ENCODE results near the gene SCIN. TPM values are rescaled to one million over a fixed set of nuclear protein-coding genes. Genes with fewer than 3 reads are reported as not detected.
A peak's percentile ranks its signal among the peaks of the same experiment; 100 is the strongest.

SCIN gene
- total and polyA plus RNA-seq, 12 donors = 0.06 to 5.5 (median 0.79) TPM

- Histone ChIP-seq H3K9me3 (replicated peaks in 1 of 3) (no peaks in the 10 kb centered on the region), H3K36me3 (replicated peaks in 1 of 2) (no peaks in the 10 kb centered on the region), H3K4me1 (replicated peaks in 1 of 2) (peaks cover 0 to 8% of the 10 kb centered on the region in 2 donors), H3K27ac (peak overlapping the region in 2 of 5 donors; percentile 59 to 76), H3K4me3 (no peak overlapping the region), H3K27me3 (no peaks in the 10 kb centered on the region)
- intact Hi-C loops (cut with DNase I) = no loop called here
- 40 to 47% (median 44%) methylated on average over 6 of the region's 6 CpGs for WGBS, 4 donors
- peak; percentile 48 to 83 (median 79) for DNase-seq
- TF ChIP-seq POLR2A (IDR thresholded peaks at IDR 0.05) (no peak), CTCF (IDR thresholded peaks at IDR 0.05) (no peak)
These were observed 77.1 kb downstream of the SCIN start for GRCh38 chr7:12647364-12648219.

GRCh38 chr7:12648704-12649261, 78.3 kb downstream of the SCIN start:
- peaks cover 0 to 8% of the 10 kb centered on the region in 2 donors for H3K4me1 ChIP-seq (replicated peaks in 1 of 2)
- H3K27me3 ChIP-seq = no peaks in the 10 kb centered on the region
- 78 to 94% (median 89%) methylated on average over 4 of the region's 4 CpGs for WGBS, 4 donors
- H3K4me3 ChIP-seq = no peak overlapping the region
- no peak for TF ChIP-seq POLR2A (IDR thresholded peaks at IDR 0.05)
- no peak for TF ChIP-seq CTCF (IDR thresholded peaks at IDR 0.05)
- no peaks in the 10 kb centered on the region for H3K36me3 ChIP-seq (replicated peaks in 1 of 2)
- no peaks in the 10 kb centered on the region for H3K9me3 ChIP-seq (replicated peaks in 1 of 3)
- DNase-seq = no peak
- H3K27ac ChIP-seq = no peak overlapping the region
- intact Hi-C loops (cut with DNase I) = no loop called here

GRCh38 chr7:12649348-12649747, 78.8 kb downstream of the SCIN start:
- intact Hi-C loops (cut with DNase I) = no loop called here
- TF ChIP-seq POLR2A (IDR thresholded peaks at IDR 0.05) (no peak), CTCF (IDR thresholded peaks at IDR 0.05) (no peak)
- Histone ChIP-seq H3K36me3 (replicated peaks in 1 of 2) (no peaks in the 10 kb centered on the region), H3K4me3 (no peak overlapping the region), H3K27ac (no peak overlapping the region), H3K4me1 (replicated peaks in 1 of 2) (peaks cover 3 to 8% of the 10 kb centered on the region in 2 donors), H3K9me3 (replicated peaks in 1 of 3) (no peaks in the 10 kb centered on the region), H3K27me3 (no peaks in the 10 kb centered on the region)
- DNase-seq = no peak

GRCh38 chr7:12650080-12650479, 79.6 kb downstream of the SCIN start:
- Histone ChIP-seq H3K27me3 (no peaks in the 10 kb centered on the region), H3K36me3 (replicated peaks in 1 of 2) (no peaks in the 10 kb centered on the region), H3K27ac (no peak overlapping the region), H3K4me3 (no peak overlapping the region), H3K9me3 (replicated peaks in 1 of 3) (no peaks in the 10 kb centered on the region), H3K4me1 (replicated peaks in 1 of 2) (peaks cover 3 to 8% of the 10 kb centered on the region in 2 donors)
- intact Hi-C loops (cut with DNase I) = no loop called here
- 92 to 95% (median 94%) methylated on average over 2 of the region's 2 CpGs for WGBS, 4 donors
- no peak for DNase-seq
- TF ChIP-seq CTCF (IDR thresholded peaks at IDR 0.05) (no peak), POLR2A (IDR thresholded peaks at IDR 0.05) (no peak)

All from adrenal gland (tissue), 12 donors.